GM04503 (cell line): ENCODE results near the gene FUBP3.
"Not testable (repeated sequence)": the region's sequence is repeated elsewhere in the genome, so short reads cannot be mapped to it uniquely, and the experiment has no call there.

ENCODE experiments used
- DNase-seq: peaks from one replicate; pipeline ENCODE4 v3.0.0-alpha.2; 2012; ENCODE audit warnings: low read depth

The FUBP3 gene

GRCh38 chr9:130682421-130683121 lies 103.2 kb downstream of the FUBP3 start:
- no peak for DNase-seq

GRCh38 chr9:130685104-130685503 lies 105.7 kb downstream of the FUBP3 start:
- DNase-seq = no peak

GRCh38 chr9:130685945-130686344 lies 106.6 kb downstream of the FUBP3 start:
- not testable (repeated sequence) for DNase-seq

GRCh38 chr9:130687615-130688014 lies 108.2 kb downstream of the FUBP3 start:
- no peak for DNase-seq
